ENCODE data around the gene SETX.

Gene SETX

GRCh38 chr9:132351404-132352045 lies 3.3 kb downstream of the SETX start:
- no peak for DNase-seq (ENCODE audit: low read depth)

DNA sequence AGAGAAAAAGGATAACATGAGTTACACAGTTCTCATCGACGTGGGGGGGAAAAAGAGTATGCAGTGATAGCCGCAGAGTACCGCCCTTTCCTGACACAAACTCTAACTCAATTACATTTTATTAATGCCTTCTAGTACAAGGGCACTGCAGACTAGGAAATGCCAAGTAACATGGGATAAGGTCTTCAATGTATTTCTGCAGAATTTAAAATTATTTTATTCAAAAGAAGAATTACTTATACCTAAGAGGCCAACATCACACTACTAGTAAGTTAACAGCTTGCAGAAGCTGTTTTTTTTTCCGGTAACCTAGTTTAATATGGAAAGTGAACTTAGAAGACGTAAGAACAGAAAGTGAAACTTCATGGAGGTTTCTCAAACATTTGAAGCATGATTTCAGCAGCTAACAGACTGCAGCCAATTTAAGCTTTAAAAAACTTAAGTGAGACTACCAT lies 3.9 kb downstream of the SETX start:
- no peak for DNase-seq (ENCODE audit: low read depth)

GRCh38 chr9:132348676-132349075 lies 6.1 kb downstream of the SETX start:
- DNase-seq (ENCODE audit: low read depth), result no peak

GRCh38 chr9:132346177-132346576 lies 8.6 kb downstream of the SETX start:
- DNase-seq (ENCODE audit: low read depth), result no peak

- DNase-seq (ENCODE audit: low read depth), result no peak
These were observed 13.5 kb downstream of the SETX start for GRCh38 chr9:132341177-132341840.

GRCh38 chr9:132334364-132334763 lies 20.4 kb downstream of the SETX start:
- DNase-seq (ENCODE audit: low read depth), result no peak

DNA sequence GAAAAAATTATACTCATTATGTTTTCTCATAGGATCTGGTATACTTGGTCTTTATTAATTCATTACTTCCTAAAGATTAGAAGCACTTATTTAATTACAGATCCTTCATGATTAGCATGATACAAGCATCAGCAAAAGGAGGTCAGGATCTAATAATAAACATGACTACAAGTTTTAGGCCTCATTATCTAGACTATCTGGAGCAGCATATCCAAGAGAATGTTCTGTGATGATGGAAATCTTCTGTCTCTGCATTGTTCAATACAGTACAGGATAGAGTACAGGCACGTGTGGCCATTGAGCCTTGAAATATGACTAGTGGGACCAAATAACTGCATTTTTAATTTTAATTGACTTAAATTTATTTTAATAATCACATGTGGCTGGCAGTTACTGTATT lies 21.2 kb downstream of the SETX start:
- no peak for DNase-seq (ENCODE audit: low read depth)

GRCh38 chr9:132328580-132328979 lies 26.2 kb downstream of the SETX start:
- DNase-seq (ENCODE audit: low read depth), result no peak

GRCh38 chr9:132327537-132327936 lies 27.2 kb downstream of the SETX start:
- no peak for DNase-seq (ENCODE audit: low read depth)

GRCh38 chr9:132324425-132324824 lies 30.4 kb downstream of the SETX start:
- no peak for DNase-seq (ENCODE audit: low read depth)

- DNase-seq (ENCODE audit: low read depth), result no peak
These were observed 35.2 kb downstream of the SETX start for GRCh38 chr9:132319421-132320110.

GRCh38 chr9:132312873-132313272 lies 41.9 kb downstream of the SETX start:
- DNase-seq (ENCODE audit: low read depth), result no peak

- no peak for DNase-seq (ENCODE audit: low read depth)
These were observed 42.4 kb downstream of the SETX start for GRCh38 chr9:132312426-132312825.

DNA sequence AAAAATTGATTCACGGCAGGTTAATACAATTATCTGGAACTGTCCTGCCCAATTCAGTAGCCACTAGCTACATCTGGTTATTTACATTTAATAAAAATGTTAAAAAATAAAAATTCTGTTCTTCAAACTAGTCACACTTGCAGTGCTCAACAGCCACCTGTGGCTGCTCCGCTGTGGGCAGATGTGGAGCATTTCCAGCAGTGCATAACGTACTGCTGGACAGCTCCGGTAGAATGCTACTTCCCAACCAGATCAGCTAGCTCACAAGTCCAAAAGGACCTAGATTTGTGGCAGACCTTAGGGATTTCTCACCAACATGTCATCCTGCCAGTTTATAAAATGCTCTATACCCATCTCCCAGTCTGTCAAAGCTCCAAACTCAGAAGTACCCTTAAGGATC lies 42.8 kb downstream of the SETX start:
- no peak for DNase-seq (ENCODE audit: low read depth)

DNA sequence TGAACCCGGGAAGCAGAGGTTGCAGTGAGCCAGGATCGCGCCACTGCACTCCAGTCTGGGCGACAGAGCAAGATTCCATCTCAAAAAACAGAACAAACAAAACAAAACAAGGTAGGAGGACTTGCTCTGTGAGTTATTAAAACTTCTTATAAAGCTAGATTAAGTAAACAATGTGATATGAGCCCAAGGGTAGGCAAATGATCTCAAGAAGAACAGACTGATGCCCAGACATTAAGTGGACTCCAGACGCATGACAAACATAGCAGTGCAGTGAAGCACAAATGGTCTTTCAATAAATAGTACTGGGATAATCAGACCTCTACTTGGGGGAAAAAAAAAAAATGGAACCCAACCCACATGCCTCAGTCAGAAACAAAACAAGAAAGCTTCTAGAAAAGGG lies 45.7 kb downstream of the SETX start:
- no peak for DNase-seq (ENCODE audit: low read depth)

GRCh38 chr9:132301521-132301920 lies 53.3 kb downstream of the SETX start:
- no peak for DNase-seq (ENCODE audit: low read depth)

- DNase-seq (ENCODE audit: low read depth), result no peak
These were observed 55.6 kb downstream of the SETX start for GRCh38 chr9:132299221-132299620.

GRCh38 chr9:132295181-132295580 lies 59.6 kb downstream of the SETX start:
- DNase-seq (ENCODE audit: low read depth), result no peak

DNA sequence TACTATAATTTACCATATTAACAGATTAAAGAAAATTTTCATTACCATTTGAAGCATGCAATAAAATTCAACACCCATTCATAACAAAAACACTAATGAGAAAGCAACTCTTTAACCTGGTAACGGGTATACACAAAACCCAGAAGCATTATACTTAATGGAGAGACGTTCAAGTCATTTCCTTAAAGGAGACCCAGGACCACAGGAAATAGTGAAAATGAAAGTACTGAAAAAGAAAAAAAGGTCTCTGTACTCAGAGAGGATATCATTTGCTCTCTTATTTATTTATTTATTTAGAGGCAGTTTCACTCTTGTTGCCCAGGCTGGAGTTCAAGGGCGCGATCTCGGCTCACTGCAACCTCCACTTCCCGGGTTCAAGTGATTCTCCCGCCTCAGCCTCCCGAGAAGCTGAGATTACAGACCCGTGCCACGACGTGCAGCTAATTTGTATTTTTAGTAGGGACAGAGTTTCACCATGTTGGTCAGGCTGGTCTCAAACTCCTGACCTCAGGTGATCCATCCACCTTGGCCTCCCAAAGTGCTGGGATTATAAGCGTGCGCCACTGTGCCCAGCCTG lies 61.6 kb downstream of the SETX start:
- no peak for DNase-seq (ENCODE audit: low read depth)

DNA sequence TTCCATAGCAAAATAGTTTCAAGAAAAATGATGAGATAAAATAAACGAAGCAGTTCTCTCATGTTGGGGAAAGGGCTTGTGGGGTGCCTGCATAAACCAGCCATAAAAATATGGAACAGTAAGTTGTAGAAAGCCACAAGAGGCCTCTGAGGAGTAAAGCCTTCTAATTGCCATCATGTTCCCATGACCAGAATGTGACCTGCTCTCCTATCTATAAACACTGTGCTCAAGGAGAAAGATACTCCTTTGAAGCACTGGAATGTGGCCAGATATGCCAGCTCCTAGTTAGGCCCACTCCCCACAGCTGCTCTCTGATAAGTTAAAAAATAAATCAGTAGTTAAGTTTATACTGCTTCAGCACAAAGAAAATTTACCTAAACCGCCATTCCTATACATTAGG lies 65.8 kb downstream of the SETX start:
- no peak for DNase-seq (ENCODE audit: low read depth)

- no peak for DNase-seq (ENCODE audit: low read depth)
These were observed 66.4 kb downstream of the SETX start for GRCh38 chr9:132288361-132288760.

GRCh38 chr9:132287256-132287760 lies 67.5 kb downstream of the SETX start:
- DNase-seq (ENCODE audit: low read depth), result no peak

DNA sequence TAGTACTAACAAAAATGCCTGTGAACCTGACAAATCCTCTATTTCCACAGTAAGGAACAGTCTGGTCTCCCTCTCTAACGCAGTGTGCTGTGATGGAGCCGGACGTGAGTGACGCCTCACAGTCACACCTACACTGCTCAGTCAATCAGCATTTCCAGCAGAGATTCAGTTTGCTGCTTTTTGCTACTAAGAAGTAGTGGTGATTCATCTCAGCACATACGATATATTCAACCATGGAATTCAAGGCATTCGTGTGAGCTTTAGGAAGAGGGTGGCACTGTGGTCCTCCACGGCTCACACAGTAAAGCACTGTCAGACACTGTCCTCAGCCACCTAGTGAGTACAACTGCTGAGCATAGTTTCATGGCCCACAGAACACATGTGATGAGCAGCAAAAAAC lies 70.9 kb downstream of the SETX start:
- DNase-seq (ENCODE audit: low read depth), result no peak
